ENCODE data around the gene LRRC75B.
"Not testable (repeated sequence)": the region's sequence is repeated elsewhere in the genome, so short reads cannot be mapped to it uniquely, and the experiment has no call there.

Gene LRRC75B

DNA sequence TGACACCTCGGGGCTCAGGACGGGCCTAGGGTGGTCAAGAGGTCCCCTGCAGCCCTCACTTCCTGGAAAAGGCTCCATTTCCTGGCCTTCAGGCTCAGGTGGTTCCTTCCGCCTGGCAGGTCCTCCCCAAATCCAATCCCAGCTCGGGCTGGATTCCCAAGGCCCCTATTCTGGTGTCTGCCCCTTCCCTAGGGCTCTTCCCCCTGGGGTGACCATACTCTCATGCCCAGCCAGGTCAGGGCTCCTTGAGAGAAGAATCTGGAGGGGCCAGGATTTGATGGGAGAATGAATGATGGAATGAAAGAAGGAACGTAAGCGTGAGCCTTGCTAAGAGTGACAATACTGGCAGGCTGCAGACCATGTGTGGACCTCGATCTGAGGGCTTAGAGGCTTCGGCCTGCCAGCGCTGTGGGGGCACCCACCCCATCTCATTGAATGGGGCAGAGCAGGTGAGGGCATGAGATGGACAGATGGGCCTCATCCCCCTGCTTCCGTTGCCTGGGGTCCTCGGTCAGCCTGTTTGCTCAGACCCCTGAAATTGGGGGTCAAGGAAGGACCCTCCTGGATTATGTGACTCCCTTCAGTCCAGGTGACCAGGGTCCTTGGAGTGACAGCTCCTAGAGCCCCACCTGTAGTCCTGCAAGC lies 9.4 kb upstream of the LRRC75B start:
- DNase-seq (ENCODE audit: low read depth): not testable (repeated sequence)

DNA sequence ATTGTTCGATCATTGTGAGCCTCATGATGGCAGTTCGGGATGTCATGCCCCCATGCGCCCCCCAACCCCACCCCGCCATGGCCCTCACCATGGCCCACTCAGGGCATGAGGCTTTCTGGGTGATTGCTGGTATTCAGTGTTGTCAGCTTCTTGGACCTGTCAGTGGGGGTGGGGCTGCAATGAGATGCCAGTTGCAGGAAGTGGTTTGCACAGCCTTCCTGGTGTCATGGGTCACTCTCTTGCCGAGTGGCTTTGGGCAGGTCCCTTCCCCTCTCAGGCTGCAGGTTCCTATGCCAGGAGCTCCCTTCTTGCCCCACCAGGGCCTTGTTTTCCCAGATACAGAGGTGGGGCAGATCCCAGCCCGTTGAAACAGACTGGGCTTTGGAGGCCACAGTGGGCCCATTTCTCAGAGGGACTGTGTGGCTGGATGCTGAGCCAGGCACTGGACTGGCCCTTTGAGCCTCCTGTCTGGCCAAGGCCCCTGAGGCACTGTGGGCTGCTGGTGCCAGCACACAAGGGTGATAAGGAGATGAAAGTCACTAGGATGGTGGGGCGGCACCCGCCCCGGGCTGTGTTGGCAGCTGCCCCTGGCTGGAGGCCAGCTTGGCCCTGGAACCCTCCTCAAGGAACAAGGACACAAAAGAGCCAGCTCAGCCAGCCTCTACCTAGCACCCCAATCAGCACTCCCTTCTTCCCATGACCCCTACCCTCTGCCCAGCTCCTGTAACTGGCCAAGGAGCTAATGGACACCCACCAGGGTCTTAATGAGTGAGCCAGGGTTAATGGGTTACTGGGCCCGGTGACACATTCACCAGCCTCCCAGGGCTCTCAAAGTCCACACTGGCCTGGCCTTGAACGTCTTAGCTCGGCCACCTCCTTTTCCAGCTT lies 8.6 kb upstream of the LRRC75B start:
- DNase-seq (ENCODE audit: low read depth): no peak

DNA sequence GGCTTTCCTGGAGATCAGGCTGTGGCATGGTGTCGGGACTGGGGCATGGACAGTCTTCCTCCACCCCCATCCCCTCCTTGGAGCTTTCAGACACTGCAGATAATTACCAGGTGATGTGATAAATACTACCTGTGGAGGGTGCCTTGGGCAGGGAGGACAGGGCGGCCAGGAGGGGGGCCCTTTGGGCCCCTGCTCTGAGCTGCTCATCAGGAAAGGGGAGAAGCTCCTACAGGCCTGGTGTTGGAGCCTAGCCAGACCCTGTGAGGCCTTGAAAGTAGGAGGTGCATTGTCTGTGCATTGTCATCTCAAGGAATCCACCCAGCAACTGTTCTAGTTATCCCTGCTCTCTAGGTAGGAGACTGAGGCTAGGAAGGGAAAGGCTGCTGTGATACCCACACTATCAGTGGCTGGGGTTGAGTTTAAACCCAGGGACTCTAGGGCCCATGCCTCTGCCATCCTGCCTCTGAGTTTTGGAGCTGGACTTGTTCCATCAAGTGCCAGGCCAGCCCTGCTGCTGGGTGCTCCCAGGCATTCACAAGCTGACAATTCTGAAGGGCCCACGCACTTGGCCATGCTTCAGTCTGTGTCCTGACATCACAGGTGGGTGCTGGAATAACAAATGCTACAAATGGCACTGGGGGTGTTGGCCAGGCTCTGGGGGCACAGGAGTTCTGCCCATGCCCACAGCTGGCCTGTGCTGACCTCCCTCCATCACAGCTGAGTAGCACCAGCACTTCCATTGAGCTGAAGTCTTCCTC lies 7.3 kb upstream of the LRRC75B start:
- DNase-seq (ENCODE audit: low read depth): not testable (repeated sequence)

- DNase-seq (ENCODE audit: low read depth): no peak
Observed at GRCh38 chr22:24599514-24599913, 6.6 kb upstream of the LRRC75B start.

DNA sequence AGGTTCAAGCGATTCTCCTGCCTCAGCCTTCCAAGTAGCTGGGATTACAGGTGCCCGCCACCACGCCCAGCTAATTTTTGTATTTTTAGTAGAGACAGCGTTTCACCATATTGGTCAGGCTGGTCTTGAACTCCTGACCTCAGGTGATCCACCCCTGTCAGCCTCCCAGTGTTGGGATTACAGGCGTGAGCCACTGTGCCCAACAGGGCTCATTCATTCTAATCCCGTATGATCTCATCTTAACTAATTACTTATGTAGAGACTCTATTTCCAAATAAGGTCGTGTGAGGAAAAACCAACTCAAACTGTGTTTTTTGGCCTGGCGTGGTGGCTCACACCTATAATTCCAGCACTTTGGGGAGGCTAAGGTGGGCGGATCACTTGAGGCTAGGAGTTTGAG lies 4.2 kb upstream of the LRRC75B start:
- DNase-seq (ENCODE audit: low read depth): not testable (repeated sequence)

DNA sequence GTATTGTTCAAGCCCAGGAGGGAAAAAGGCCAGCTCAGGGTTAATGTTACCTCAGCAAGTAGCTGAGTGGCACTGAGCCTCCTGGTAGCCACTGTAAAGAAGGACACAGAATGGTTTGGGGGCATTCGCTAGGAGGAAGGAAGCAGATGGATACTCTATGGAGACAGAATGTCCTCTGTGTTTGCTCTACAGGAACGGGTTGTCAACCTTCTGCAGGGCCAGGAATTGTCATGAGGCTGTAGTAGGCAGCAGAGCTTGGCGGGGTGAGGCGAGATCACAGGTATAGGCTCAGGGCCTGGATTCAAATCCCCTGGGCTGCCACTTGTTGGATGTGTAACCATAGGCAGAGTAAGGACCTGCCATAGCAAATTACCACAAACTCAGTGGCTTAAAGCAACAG lies 3.0 kb upstream of the LRRC75B start:
- DNase-seq (ENCODE audit: low read depth): no peak

DNA sequence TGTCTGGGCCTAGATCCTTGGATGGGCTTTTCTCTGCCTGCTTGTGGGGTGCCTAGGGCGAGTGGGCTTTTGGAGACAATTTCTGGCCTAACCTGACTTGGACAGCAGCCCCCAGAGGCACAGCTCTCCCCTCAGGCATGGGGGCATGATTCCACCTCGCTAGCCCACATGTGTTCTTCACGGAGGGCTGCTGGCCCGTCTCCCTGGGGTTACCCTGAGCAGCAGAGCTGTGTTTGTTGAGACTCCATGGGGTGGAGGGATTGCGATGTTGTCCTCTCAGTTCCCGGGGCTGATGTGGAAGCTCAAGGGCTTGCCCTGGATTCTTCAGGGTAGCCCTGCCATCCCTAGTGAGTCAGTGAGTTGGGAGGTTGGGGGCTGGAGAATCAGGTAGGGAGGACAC lies 2.4 kb upstream of the LRRC75B start:
- DNase-seq (ENCODE audit: low read depth): no peak

DNA sequence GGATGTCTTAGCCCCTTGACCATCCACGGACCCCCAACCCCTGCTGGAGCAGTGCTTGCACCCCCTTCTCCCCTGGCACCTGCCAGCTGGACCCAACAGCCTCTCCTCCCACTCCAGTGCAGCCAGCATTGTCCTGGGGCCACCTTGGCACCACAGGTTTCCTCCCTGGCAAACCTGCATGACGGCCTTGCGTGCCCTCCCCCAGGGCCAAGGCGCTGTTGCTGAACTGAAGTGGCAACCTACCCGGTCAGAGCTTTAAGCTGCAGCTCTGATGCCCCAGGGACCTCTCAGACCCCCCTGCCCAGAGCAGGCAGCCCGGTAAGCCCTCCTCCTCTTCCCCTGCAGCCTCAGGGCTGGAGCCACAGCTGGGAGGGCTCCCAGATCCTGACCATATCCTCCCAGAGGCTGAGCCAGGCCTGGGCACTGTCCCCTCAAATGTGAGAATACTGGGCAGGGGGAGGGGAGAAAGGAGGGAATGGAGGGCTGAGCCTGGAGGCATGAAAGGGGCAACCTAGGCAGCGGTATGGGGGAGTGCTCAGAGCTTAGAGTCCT lies 1.8 kb upstream of the LRRC75B start:
- DNase-seq (ENCODE audit: low read depth): no peak

DNA sequence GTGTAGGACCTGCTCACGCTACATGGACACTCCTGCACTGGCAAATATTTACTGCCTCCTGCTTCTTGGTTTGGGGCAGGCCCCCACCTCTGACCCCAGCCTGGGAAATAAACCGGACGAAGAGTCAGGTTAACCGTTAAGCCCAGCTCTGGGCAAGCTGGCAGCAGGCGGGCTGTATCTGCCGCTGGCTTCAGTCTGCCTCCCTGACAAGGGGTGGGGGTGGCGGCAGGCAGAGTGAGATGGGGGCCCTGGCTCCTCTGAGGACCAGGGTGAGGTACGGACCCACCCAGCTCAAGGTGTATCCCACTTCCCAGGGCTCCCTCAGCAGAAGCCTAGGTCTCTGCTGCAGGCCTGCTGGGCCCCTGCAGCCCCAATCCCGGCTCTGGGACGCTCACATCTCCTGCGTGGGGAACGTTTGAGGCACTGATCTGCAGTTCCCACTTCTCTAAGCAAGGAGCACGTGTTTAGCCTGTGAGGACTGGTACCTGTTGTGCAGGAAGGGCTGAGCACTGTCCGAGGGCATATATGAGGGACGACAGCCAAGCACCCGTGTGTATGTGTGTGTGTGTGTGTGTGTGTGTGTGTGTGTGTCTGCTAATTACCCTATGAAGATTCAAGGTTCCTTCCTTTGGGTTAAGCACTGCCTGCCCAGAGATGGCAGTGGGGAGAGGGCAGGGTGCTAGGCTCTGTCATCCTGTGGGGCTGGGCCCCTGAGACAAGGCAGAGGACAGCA lies 1.1 kb upstream of the LRRC75B start:
- no peak for DNase-seq (ENCODE audit: low read depth)

DNA sequence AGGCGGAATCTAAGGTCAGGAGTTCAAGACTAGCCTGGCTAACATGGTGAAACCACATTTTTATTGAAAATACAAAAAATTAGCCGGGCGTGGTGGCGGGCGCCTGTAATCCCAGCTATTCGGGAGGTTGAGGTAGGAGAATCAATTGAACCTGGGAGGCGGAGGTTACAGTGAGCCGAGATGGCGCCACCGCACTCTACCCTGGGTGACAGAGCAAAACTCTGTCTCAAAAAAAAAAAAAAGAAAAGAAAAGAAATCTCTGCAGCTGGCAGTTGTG lies 624 bp upstream of the LRRC75B start:
- not testable (repeated sequence) for DNase-seq (ENCODE audit: low read depth)

- DNase-seq (ENCODE audit: low read depth): no peak
Observed at GRCh38 chr22:24592058-24592850, 619 bp downstream of the LRRC75B start.

DNA sequence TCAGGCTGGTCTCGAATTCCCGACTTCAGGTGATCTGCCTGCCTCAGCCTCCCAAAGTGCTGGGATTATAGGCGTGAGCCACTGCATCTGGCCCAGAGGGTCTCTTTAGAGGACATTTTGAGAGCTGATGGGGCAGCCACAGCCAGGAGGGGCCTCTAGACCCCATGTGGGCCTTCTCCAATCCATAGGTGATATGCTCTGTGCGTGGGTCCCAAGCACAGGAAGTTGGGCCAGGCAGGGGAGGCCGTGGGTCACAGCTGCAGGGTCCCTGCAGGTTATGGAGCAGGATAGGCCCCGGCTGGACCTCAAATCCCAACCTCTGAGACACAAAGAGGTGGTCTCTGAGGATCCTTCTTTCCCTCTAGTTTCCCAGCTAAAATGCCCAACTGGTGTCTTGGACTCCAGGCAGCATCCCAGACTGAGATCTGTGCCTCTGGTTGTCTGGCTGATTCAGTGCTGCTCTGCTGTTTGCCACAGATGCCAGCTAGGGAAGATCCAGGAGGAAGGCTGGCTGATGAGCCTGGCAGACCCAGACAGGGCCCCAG lies 1.5 kb downstream of the LRRC75B start:
- DNase-seq (ENCODE audit: low read depth): no peak

GRCh38 chr22:24590596-24591173 lies 2.2 kb downstream of the LRRC75B start:
- no peak for DNase-seq (ENCODE audit: low read depth)

DNA sequence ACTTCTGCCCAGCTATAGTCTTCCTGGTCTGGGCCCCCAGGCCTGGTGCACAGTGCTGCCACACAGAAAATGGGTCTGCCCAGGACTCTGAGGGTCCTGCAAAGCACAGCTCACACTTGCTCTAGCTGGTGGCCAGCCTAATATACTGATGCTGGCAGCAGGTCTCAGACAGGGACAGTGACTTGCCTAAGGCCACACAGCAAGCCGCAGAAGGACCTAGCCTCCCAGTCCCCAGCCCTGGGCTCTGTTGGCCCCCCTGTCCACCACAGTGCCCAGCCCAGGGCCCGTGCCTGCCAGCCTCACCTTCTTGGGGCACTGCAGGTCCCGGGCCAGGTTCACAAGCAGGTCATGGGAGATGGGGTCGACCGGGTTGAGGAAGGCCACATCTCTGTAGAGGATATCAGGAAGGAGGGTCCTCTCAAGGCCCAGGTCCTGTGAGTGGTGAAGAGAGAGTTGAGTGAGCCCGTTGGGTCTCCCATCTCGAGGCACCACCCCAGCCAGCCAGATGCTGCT lies 3.3 kb downstream of the LRRC75B start:
- no peak for DNase-seq (ENCODE audit: low read depth)

- no peak for DNase-seq (ENCODE audit: low read depth)
Observed at GRCh38 chr22:24588757-24589481, 4.0 kb downstream of the LRRC75B start.

DNA sequence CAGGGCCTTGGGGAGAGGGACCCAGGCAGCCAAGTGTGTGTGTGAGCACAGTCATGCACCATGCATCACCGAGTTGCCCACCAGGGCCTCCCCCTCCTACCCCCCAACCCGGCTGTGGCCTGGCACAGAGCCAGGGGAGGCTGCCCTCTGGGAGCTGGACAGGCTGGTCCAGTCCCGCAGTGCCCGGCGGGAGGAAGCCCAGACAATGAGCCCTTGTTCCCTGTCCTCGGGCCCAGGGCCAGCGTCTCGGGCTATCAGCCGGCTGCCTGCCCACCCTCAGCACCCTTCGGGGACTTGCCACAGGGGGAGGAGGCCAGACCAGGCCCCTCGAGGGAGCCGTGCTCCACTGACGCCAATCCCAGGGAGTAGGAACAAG lies 4.5 kb downstream of the LRRC75B start:
- DNase-seq (ENCODE audit: low read depth): no peak

DNA sequence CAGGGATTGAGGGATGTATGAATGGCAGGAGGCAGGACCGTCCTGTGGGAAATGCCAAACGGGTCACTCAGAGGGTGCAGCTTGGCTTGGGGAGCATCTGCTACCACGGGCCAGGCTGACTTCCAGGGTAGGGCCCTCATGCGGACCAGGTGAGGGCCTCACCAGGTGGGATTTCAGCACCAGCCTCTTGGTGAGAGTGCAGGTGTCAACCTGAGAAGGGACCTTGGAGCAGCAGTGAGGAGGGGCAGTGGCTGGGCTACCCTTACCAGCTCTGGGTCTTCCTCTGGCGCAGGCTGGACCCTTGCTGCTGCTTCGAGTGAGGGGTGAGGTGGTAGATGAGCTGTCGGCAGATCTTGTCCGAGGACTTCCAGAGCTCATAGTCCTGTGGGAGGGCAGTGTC lies 4.9 kb downstream of the LRRC75B start:
- DNase-seq (ENCODE audit: low read depth): no peak

DNA sequence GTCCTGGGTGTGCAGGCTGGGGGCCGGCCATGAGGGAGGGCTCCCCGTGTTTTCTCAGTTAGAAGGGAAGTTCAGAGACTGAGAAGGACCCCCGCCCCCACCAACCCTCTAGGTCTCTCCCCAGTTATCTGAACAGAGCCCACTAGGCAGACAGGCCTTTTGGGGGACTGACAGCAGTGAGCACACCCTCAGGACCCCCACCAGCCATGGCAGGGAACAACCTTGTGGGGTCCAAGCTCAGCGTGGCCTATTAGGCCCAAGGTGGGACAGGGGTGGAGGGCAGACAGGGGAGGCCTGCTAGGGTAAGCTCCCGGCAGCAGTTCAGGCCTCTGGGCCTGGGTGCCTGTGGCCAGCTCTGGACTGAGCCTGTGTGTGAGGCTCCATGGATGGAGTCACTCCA lies 5.6 kb downstream of the LRRC75B start:
- DNase-seq (ENCODE audit: low read depth): no peak

GRCh38 chr22:24585927-24586546 lies 6.8 kb downstream of the LRRC75B start:
- no peak for DNase-seq (ENCODE audit: low read depth)
